DOHH2 (cell line): ENCODE measurements around the gene TMEM253.

Experiments used
- EZH2phosphoT487 ChIP-seq: fragments of 200-600 bp; sonication (generic); IDR thresholded peaks from 2 replicates; pipeline ENCODE4 v1.6.1; 2017; ENCODE audit warnings: borderline replicate concordance, mild to moderate bottlenecking, antibody characterized with exemption, low read length, moderate library complexity, mixed read lengths
- TF ChIP-seq, protein P1 (sequence below): fragments of 200-600 bp; sonication (generic); IDR thresholded peaks from one replicate; pipeline ENCODE4 v1.5.1; 2014; ENCODE audit warnings: antibody characterized with exemption, mild to moderate bottlenecking, low read depth, low read length; ENCODE audit not compliant: poor library complexity, severe bottlenecking

DNA sequence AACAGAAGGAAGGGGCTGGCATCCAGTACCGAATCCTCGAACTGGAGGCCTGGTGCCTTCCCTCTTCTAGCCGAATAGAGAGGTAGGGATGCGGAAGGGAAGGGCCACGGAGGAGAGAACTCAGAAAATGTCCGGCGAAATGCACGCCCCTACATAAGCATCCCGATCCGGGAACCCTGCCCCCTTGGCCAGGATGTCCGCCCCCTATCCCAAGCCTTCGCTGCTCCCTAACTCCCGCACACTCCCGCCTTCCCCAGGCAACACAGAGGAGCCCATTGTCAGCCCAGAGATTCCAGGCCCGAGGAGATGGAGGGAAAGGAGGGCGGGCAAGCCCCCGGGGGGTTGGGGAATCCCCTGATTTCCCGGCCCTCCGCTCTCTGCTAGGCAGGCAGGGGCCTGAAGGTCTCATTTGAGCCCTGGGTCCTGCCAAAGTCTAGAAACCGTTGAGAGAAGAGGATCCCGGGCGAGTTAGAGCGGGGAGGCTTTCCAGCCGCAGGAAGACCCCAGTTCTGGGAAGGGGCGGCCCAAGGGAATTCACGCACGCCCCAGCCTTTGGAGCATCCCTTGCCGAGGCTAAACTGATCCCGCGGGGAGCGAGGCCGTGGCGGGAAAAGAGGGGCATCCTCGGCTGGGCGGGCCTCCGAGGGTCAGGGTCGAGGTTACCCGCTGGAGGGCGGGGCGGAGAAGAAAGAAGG lies 31.3 kb upstream of the TMEM253 start:
- TF ChIP-seq EZH2phosphoT487, result peak; percentile 92; the same call in 1 of the 2 replicates
- TF ChIP-seq, protein P1, sequence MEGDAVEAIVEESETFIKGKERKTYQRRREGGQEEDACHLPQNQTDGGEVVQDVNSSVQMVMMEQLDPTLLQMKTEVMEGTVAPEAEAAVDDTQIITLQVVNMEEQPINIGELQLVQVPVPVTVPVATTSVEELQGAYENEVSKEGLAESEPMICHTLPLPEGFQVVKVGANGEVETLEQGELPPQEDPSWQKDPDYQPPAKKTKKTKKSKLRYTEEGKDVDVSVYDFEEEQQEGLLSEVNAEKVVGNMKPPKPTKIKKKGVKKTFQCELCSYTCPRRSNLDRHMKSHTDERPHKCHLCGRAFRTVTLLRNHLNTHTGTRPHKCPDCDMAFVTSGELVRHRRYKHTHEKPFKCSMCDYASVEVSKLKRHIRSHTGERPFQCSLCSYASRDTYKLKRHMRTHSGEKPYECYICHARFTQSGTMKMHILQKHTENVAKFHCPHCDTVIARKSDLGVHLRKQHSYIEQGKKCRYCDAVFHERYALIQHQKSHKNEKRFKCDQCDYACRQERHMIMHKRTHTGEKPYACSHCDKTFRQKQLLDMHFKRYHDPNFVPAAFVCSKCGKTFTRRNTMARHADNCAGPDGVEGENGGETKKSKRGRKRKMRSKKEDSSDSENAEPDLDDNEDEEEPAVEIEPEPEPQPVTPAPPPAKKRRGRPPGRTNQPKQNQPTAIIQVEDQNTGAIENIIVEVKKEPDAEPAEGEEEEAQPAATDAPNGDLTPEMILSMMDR, result no peak
